NT2/D1 (cell line): ENCODE results near the gene TALDO1.

ENCODE experiments used
- SUZ12 ChIP-seq: IDR thresholded peaks from 2 replicates; pipeline ENCODE4 v1.6.1; 2011; ENCODE audit not compliant: insufficient read length, insufficient read depth; ENCODE audit errors: extremely low read depth
- YY1 ChIP-seq: IDR thresholded peaks from 2 replicates; pipeline ENCODE4 v1.6.1; 2011; ENCODE audit not compliant: insufficient read length, insufficient read depth

GRCh38 chr11:795634-796564 is 48.6 kb downstream of the TALDO1 start:
- TF ChIP-seq SUZ12, result no peak
- TF ChIP-seq YY1, result no peak
